Suprapubic skin (tissue), 3 donors: Measurements from ENCODE around the gene ETV6.

Source experiments
- POLR2A ChIP-seq, 2 donors: fragments of 450-650 bp; IDR thresholded peaks; one replicate each; pipeline ENCODE4 v1.6.1; 2017; ENCODE audit warnings: antibody characterized with exemption in 2 of 2, mild to moderate bottlenecking in 2 of 2, moderate library complexity in 2 of 2
- TF ChIP-seq, protein P1 (sequence below), 2 donors: fragments of 200-600 bp in 1 of 2; fragments of 450-650 bp in 1 of 2; sonication (generic) in 1 of 2; IDR thresholded peaks; one replicate each; pipeline ENCODE4 v1.5.1; 2016 to 2019; ENCODE audit warnings: antibody characterized with exemption in 2 of 2, mild to moderate bottlenecking in 1 of 2, moderate library complexity in 1 of 2

DNA sequence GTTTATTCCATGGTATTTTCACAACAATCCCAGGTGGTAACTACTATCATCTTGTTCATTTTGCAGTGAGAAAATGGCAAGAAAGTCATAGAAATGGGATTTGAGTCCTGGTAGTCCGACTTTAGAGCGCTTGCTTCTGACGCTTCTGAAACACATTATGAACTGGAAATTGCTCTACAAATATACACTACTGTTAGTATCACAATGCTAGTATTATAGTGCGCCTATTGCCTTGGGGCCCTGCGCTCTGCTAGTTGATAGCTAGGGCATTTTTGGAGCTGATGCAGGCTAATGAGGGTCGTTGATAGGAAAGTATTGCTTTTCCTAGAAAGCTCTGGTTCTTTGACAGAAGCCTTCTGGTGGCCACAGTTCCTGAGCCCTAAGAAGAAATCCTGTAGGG, 61.0 kb downstream of the ETV6 start:
- TF ChIP-seq, protein P1, sequence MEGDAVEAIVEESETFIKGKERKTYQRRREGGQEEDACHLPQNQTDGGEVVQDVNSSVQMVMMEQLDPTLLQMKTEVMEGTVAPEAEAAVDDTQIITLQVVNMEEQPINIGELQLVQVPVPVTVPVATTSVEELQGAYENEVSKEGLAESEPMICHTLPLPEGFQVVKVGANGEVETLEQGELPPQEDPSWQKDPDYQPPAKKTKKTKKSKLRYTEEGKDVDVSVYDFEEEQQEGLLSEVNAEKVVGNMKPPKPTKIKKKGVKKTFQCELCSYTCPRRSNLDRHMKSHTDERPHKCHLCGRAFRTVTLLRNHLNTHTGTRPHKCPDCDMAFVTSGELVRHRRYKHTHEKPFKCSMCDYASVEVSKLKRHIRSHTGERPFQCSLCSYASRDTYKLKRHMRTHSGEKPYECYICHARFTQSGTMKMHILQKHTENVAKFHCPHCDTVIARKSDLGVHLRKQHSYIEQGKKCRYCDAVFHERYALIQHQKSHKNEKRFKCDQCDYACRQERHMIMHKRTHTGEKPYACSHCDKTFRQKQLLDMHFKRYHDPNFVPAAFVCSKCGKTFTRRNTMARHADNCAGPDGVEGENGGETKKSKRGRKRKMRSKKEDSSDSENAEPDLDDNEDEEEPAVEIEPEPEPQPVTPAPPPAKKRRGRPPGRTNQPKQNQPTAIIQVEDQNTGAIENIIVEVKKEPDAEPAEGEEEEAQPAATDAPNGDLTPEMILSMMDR (IDR thresholded peaks at IDR 0.05) = no peak
- TF ChIP-seq POLR2A (IDR thresholded peaks at IDR 0.05) = no peak
